HepG2 (cell line): ENCODE results near the gene AHRR. TPM values are rescaled to one million over a fixed set of nuclear protein-coding genes. Genes with fewer than 3 reads are reported as not detected.

ENCODE experiments used
- ATAC-seq: fragments of 200-7000 bp; cut with Tn5 transposase; 3 replicates; pipeline ENCODE4 v1.9.1; 2020; ENCODE audit warnings: mild to moderate bottlenecking, moderate library complexity
- BruUV-seq: library from RNA; stranded (reverse); fragments of 400-500 nt; replicated peaks from 2 replicates; lab custom pipeline; 2021; lab: Mats Ljungman, UMichigan
- CTCF ChIA-PET: fragments of 300-600 bp; formaldehyde crosslinking; extraction: SDS; loops from one replicate; lab custom pipeline; 2021; ENCODE audit warnings: low total read pairs, inconsistent platforms, low intra/inter-chr PET ratio; lab: Yijun Ruan, JAX
- POLR2A ChIA-PET: fragments of 350-600 bp; sonication (Branson Sonifier 250); formaldehyde crosslinking; loops from one replicate; lab custom pipeline; 2020; ENCODE audit warnings: antibody characterized with exemption, inconsistent platforms; lab: Yijun Ruan, JAX
- DNase-seq: peaks from one replicate; pipeline ENCODE4 v3.0.0-alpha.2; 2015; ENCODE audit warnings: low spot score
- FAIRE-seq: peaks from 3 replicates; lab custom pipeline; 2011; peaks lifted over from hg19 to GRCh38; lab: Jason Lieb, UNC
- H2AFZ ChIP-seq: one replicate; pipeline ENCODE4 v1.6.1; 2011; ENCODE audit warnings: low read length, inconsistent platforms
- H3K27ac ChIP-seq: fragments of 300-600 bp; 3 replicates; pipeline ENCODE4 v1.8.0; 2011; ENCODE audit warnings: mixed run types, mild to moderate bottlenecking, mixed read lengths, low read length, inconsistent platforms; ENCODE audit not compliant: insufficient read depth; ENCODE audit errors: extremely low read length
- H3K27me3 ChIP-seq, 2 experiments: fragments of 200-600 bp in 1 of 2; 2 replicates in 1 of 2; 3 replicates in 1 of 2; pipeline versions ENCODE4 v1.6.0 to v1.8.0; 2011; ENCODE audit warnings: low read length in 2 of 2, mild to moderate bottlenecking in 2 of 2, moderate library complexity in 2 of 2, inconsistent platforms in 1 of 2; ENCODE audit not compliant: insufficient read depth in 2 of 2, control insufficient read depth in 1 of 2
- H3K36me3 ChIP-seq, 2 experiments: fragments of 200-600 bp in 1 of 2; replicated peaks in 1 of 2; 2 replicates in 1 of 2; 3 replicates in 1 of 2; pipeline versions ENCODE4 v1.5.1 to v1.8.0; 2011; ENCODE audit warnings: low read length in 2 of 2, inconsistent platforms in 1 of 2; ENCODE audit not compliant: insufficient read depth in 2 of 2, control insufficient read depth in 1 of 2
- H3K4me1 ChIP-seq: 2 replicates; pipeline ENCODE4 v1.5.1; 2012; ENCODE audit warnings: low read length, inconsistent platforms; ENCODE audit not compliant: insufficient read depth
- H3K4me2 ChIP-seq: 2 replicates; pipeline ENCODE4 v1.6.0; 2011; ENCODE audit warnings: low read depth, low read length, inconsistent platforms
- H3K4me3 ChIP-seq, 3 experiments: fragments of 200-600 bp in 1 of 3; sonication (generic), shearing (Covaris generic) in 1 of 3; replicated peaks in 1 of 3; 2 replicates each; pipeline ENCODE4 v1.5.1; 2011 to 2016; ENCODE audit warnings: low read length in 3 of 3, inconsistent platforms in 2 of 3, low read depth in 2 of 3, mild to moderate bottlenecking in 2 of 3, control low read depth in 1 of 3, mixed read lengths in 1 of 3; ENCODE audit not compliant: insufficient read depth in 1 of 3
- H3K79me2 ChIP-seq: one replicate; pipeline ENCODE4 v1.6.1; 2011; ENCODE audit warnings: low read length, inconsistent platforms; ENCODE audit not compliant: insufficient read depth
- H3K9ac ChIP-seq: 2 replicates; pipeline ENCODE4 v1.6.0; 2011; ENCODE audit warnings: mild to moderate bottlenecking, low read depth, low read length, inconsistent platforms; ENCODE audit not compliant: insufficient read depth
- H3K9me3 ChIP-seq: 2 replicates; pipeline ENCODE4 v1.5.1; 2012; ENCODE audit warnings: mild to moderate bottlenecking, low read length
- H4K20me1 ChIP-seq: 2 replicates; pipeline ENCODE4 v1.6.0; 2011; ENCODE audit warnings: inconsistent platforms, mild to moderate bottlenecking, low read length, moderate library complexity; ENCODE audit not compliant: insufficient read depth
- AKAP8 ChIP-seq: sonication (generic); formaldehyde crosslinking; IDR thresholded peaks from 2 replicates; pipeline ENCODE4 v1.5.1; 2020; ENCODE audit warnings: mild to moderate bottlenecking, missing genetic modification reagents
- CCDC6 ChIP-seq: sonication (generic); formaldehyde crosslinking; IDR thresholded peaks from 2 replicates; pipeline ENCODE4 v1.8.1; 2022; ENCODE audit warnings: mild to moderate bottlenecking, missing genetic modification reagents, moderate library complexity
- CEBPB ChIP-seq: IDR thresholded peaks from 2 replicates; pipeline ENCODE4 v1.6.1; 2011; ENCODE audit warnings: low read depth, low read length, improper control_type of control experiment, borderline replicate concordance
- CHD2 ChIP-seq: IDR thresholded peaks from 2 replicates; pipeline ENCODE4 v1.6.1; 2011; ENCODE audit warnings: low read depth, low read length, improper control_type of control experiment
- HMG20A ChIP-seq: IDR thresholded peaks from 2 replicates; pipeline ENCODE4 v1.6.1; 2016; ENCODE audit warnings: borderline replicate concordance
- PLRG1 ChIP-seq: fragments of 450-650 bp; conservative IDR thresholded peaks from 2 replicates; pipeline ENCODE4 v1.6.1; 2016
- SALL1 ChIP-seq: sonication (generic); formaldehyde crosslinking; IDR thresholded peaks from 2 replicates; pipeline ENCODE4 v1.8.0; 2022; ENCODE audit warnings: mild to moderate bottlenecking, missing genetic modification reagents
- THAP11 ChIP-seq: IDR thresholded peaks from 2 replicates; pipeline ENCODE4 v1.6.1; 2016; ENCODE audit warnings: missing biosample characterization, missing genetic modification reagents
- ZNF207 ChIP-seq: fragments of 450-650 bp; IDR thresholded peaks from 2 replicates; pipeline ENCODE4 v1.6.1; 2016; ENCODE audit warnings: antibody characterized with exemption, borderline replicate concordance
- ZNF234 ChIP-seq: sonication (generic); formaldehyde crosslinking; conservative IDR thresholded peaks from 2 replicates; pipeline ENCODE4 v1.5.1; 2020; ENCODE audit warnings: mild to moderate bottlenecking, missing genetic modification reagents
- ZNF333 ChIP-seq: sonication (generic); formaldehyde crosslinking; IDR thresholded peaks from 2 replicates; pipeline ENCODE4 v1.4.0; 2020; ENCODE audit warnings: mild to moderate bottlenecking, missing genetic modification reagents, borderline replicate concordance
- WGBS: methylation state at CpG from one replicate; pipeline ENCODE4 v1.1.6; 2017; ENCODE audit warnings: low lambda C conversion rate; 5-methylcytosine and 5-hydroxymethylcytosine counted together
- in situ Hi-C: cut with HindIII; loops from 2 replicates; pipeline ENCODE4 v1.10.0; 2017; ENCODE audit warnings: low pct_unique_long_range_greater_than_20kb; ENCODE audit not compliant: extremely low pct_ligation_motif_present
- intact Hi-C: fragments of 100-400 bp; cut with micrococcal nuclease; formaldehyde crosslinking; loops from one replicate; pipeline ENCODE4 v1.10.0; 2022; ENCODE audit not compliant: unreplicated experiment
- polyA plus RNA-seq, 8 experiments: library from polyadenylated mRNA; depleted of rRNA in 3 of 8; stranded (reverse) in 7 of 8; unstranded in 1 of 8; fragments of >200 nt; fragmentation: Illumina TruSeq in 4 of 8; extraction: Trizol in 4 of 8; gene quantifications; 2 replicates each; pipeline versions ENCODE4 v1.2.1 to v1.2.3, GENCODE V29; 2011 to 2016; ENCODE audit warnings: low read depth in 4 of 8, missing spikeins in 1 of 8, mixed read lengths in 1 of 8; ENCODE audit not compliant: insufficient read depth in 1 of 8
- total RNA-seq, 5 experiments: library from RNA; depleted of rRNA; stranded (reverse); fragments of >200 nt; fragmentation: Illumina TruSeq; extraction: Trizol; gene quantifications; 2 replicates each; pipeline ENCODE4 v1.2.3, GENCODE V29; 2016; ENCODE audit warnings: low read depth in 1 of 5
- TF ChIP-seq, protein P1 (sequence below): sonication (generic); formaldehyde crosslinking; conservative IDR thresholded peaks from 2 replicates; pipeline ENCODE4 v1.4.0; 2020; ENCODE audit warnings: missing genetic modification reagents
- TF ChIP-seq, protein P2 (sequence below): sonication (generic); formaldehyde crosslinking; IDR thresholded peaks from 2 replicates; pipeline ENCODE4 v1.5.0; 2020; ENCODE audit warnings: missing genetic modification reagents, mild to moderate bottlenecking, borderline replicate concordance
- TF ChIP-seq, protein P3 (sequence below): sonication (generic); formaldehyde crosslinking; IDR thresholded peaks from 2 replicates; pipeline ENCODE4 v1.5.0; 2020; ENCODE audit warnings: mild to moderate bottlenecking, missing genetic modification reagents, moderate library complexity

Gene AHRR
- total and polyA plus RNA-seq, 2 of the 13 experiments (the other 11 are each of a cell fraction or from before 2014, with no cell fraction given), result 0.28 to 0.35 TPM

DNA sequence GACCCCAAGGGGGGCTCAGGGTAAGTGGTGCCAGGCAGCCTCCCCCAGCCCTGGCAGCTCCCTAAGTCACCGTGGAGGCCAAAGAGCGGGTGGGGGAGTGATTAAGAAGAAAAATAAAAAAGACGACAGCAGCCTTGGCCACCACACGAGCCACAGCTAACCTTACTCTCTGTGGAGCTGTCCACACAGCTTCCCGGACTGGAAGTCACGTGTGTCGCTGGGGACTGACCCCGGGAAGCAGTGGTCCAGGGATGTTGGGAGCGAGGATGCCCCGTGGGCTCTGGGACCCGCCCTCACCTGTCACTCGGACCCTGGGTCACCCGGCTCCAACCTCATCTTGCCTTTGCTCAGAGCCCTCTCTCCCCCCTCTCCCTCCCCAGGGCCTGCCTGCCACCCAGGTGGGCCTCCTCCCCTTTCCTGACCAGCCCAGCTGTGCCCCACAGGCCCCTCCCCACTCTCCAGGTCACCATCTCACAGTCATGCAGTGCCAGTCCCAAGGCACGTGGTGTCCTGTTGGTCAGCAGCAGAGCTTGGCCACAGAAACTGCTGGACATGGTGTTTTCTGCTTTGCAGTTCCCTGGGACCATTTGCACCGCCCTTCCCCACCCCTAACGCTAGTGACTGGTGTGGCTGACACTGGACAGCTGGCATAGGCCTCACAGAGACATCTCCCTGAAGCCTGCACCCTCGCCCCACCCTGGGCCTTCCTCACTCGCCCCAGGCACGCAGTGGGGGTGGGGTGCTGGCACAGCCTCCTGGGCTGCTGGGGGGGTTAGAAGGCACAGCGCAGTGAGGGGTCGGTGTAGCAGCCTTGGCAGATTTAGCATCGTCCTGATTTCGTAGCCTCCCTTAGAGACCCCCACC, 111.6 kb downstream of the AHRR start:
- no peaks in the 10 kb centered on the region for H3K36me3 ChIP-seq
- CTCF ChIA-PET, result no interaction called here
- intact Hi-C loops (loop anchor here (5.0 kb wide), 1 partner anchor 116 kb away; no protein-coding TSS in a partner anchor), in situ Hi-C loops (no loop called here)
- DNase-seq, result no peak
- H4K20me1 ChIP-seq, result no peaks in the 10 kb centered on the region
- TF ChIP-seq PLRG1, result no peak
- no peak for TF ChIP-seq THAP11 (CRISPR knock-in tag)
- no peak for TF ChIP-seq SALL1 (CRISPR knock-in tag)
- no peak for TF ChIP-seq ZNF333 (CRISPR knock-in tag)
- no peak for TF ChIP-seq ZNF234
- H3K79me2 ChIP-seq, result no peaks in the 10 kb centered on the region
- BruUV-seq, result no TSS peak
- ATAC-seq, result no peak
- H3K9me3 ChIP-seq, result no peaks in the 10 kb centered on the region
- POLR2A ChIA-PET, result no interaction called here
- peaks cover 0 to 5% of the 10 kb centered on the region in 2 experiments; a peak in 1 of 5 replicates for H3K27me3 ChIP-seq
- no peak overlapping the region for H3K9ac ChIP-seq
- H3K4me1 ChIP-seq, result peaks cover 10% of the 10 kb centered on the region
- no peak overlapping the region for H3K4me2 ChIP-seq
- 56% methylated on average over 17 of the region's 23 CpGs for WGBS
- no peak for FAIRE-seq
- H3K27ac ChIP-seq, result no peak overlapping the region
- no peak overlapping the region for H2AFZ ChIP-seq
- no peak overlapping the region for H3K4me3 ChIP-seq

DNA sequence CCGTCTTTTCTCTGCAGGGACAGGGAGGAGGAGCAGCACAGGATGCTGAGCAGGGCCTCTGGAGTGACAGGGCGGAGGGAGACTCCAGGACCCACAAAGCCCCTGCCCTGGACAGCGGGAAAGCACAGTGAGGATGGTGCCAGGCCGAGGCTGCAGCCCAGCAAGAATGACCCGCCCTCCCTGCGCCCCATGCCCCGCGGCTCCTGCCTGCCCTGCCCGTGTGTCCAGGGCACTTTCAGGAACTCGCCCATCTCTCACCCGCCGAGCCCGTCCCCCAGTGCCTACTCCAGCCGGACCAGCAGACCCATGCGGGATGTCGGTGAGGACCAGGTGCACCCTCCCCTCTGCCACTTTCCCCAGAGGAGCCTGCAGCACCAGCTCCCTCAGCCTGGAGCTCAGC, 112.3 kb downstream of the AHRR start:
- intact Hi-C loops (loop anchor here (5.0 kb wide), 1 partner anchor 117 kb away; no protein-coding TSS in a partner anchor), in situ Hi-C loops (no loop called here)
- Histone ChIP-seq H3K9ac (no peak overlapping the region), H3K27ac (no peak overlapping the region), H3K36me3 (no peaks in the 10 kb centered on the region), H3K4me1 (peaks cover 10% of the 10 kb centered on the region), H3K4me3 (no peak overlapping the region), H3K4me2 (no peak overlapping the region), H3K27me3 (peaks cover 0 to 5% of the 10 kb centered on the region in 2 experiments; a peak in 1 of 5 replicates), H2AFZ (no peak overlapping the region), H3K79me2 (no peaks in the 10 kb centered on the region), H3K9me3 (no peaks in the 10 kb centered on the region), H4K20me1 (no peaks in the 10 kb centered on the region)
- WGBS, result 68% methylated on average over 3 of the region's 16 CpGs
- DNase-seq (no peak), ATAC-seq (no peak), FAIRE-seq (no peak)
- CTCF ChIA-PET, result no interaction called here
- POLR2A ChIA-PET, result no interaction called here
- BruUV-seq, result no TSS peak
- TF ChIP-seq CEBPB, result no peak
- TF ChIP-seq, protein P1, sequence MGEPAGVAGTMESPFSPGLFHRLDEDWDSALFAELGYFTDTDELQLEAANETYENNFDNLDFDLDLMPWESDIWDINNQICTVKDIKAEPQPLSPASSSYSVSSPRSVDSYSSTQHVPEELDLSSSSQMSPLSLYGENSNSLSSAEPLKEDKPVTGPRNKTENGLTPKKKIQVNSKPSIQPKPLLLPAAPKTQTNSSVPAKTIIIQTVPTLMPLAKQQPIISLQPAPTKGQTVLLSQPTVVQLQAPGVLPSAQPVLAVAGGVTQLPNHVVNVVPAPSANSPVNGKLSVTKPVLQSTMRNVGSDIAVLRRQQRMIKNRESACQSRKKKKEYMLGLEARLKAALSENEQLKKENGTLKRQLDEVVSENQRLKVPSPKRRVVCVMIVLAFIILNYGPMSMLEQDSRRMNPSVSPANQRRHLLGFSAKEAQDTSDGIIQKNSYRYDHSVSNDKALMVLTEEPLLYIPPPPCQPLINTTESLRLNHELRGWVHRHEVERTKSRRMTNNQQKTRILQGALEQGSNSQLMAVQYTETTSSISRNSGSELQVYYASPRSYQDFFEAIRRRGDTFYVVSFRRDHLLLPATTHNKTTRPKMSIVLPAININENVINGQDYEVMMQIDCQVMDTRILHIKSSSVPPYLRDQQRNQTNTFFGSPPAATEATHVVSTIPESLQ (CRISPR knock-in tag), result no peak
- TF ChIP-seq CCDC6, result no peak
- no peak for TF ChIP-seq AKAP8 (CRISPR knock-in tag)
- TF ChIP-seq HMG20A (CRISPR knock-in tag), result no peak
- TF ChIP-seq, protein P2, sequence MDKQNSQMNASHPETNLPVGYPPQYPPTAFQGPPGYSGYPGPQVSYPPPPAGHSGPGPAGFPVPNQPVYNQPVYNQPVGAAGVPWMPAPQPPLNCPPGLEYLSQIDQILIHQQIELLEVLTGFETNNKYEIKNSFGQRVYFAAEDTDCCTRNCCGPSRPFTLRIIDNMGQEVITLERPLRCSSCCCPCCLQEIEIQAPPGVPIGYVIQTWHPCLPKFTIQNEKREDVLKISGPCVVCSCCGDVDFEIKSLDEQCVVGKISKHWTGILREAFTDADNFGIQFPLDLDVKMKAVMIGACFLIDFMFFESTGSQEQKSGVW (CRISPR knock-in tag), result no peak
- no peak for TF ChIP-seq CHD2
- TF ChIP-seq, protein P3, sequence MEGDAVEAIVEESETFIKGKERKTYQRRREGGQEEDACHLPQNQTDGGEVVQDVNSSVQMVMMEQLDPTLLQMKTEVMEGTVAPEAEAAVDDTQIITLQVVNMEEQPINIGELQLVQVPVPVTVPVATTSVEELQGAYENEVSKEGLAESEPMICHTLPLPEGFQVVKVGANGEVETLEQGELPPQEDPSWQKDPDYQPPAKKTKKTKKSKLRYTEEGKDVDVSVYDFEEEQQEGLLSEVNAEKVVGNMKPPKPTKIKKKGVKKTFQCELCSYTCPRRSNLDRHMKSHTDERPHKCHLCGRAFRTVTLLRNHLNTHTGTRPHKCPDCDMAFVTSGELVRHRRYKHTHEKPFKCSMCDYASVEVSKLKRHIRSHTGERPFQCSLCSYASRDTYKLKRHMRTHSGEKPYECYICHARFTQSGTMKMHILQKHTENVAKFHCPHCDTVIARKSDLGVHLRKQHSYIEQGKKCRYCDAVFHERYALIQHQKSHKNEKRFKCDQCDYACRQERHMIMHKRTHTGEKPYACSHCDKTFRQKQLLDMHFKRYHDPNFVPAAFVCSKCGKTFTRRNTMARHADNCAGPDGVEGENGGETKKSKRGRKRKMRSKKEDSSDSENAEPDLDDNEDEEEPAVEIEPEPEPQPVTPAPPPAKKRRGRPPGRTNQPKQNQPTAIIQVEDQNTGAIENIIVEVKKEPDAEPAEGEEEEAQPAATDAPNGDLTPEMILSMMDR (CRISPR knock-in tag), result no peak
- TF ChIP-seq ZNF207, result no peak
